ENCODE data around the gene CCND3. TPM values are rescaled to one million over a fixed set of nuclear protein-coding genes. Genes with fewer than 3 reads are reported as not detected.

Gene CCND3
- total RNA-seq, 8 experiments from 2014 or later: 10.3 to 32.6 (median 19.0) TPM

- Histone ChIP-seq H3K4me3 (peak overlapping the region; percentile 56 to 90 (median 63)), H3K27ac (peak overlapping the region in 1 of 2 donors; percentile 64), H3K4me1 (replicated peaks in 1 of 2) (peaks cover 17 to 26% of the 10 kb centered on the region in 2 donors)
- ATAC-seq (replicated peaks in 6 of 8): peak in 6 of 8 experiments; percentile 2 to 7 (median 4)
- in situ Hi-C loops (cut with MboI; ENCODE audit: low pct_unique_long_range_greater_than_20kb in 2 of 9, low sequenced_read_pairs in 9 of 9, unreplicated experiment in 9 of 9): loop anchor here in 2 of 9 experiments (25.0 kb wide), 1 partner anchor 96 kb away; no protein-coding TSS in a partner anchor
- 0 to 7% (median 0%) methylated on average over 3 to 12 of the region's 38 CpGs; no CpG with 5 or more reads in 5 of the 10 experiments for WGBS, 10 experiments
These were observed 789 bp downstream of the CCND3 start for GRCh38 chr6:41940759-41941279.

GRCh38 chr6:41939848-41940758, 1.5 kb downstream of the CCND3 start:
- Histone ChIP-seq H3K4me1 (replicated peaks in 1 of 2) (peaks cover 17 to 26% of the 10 kb centered on the region in 2 donors), H3K27ac (no peak overlapping the region), H3K4me3 (peak overlapping the region; percentile 56 to 90 (median 63))
- 0 to 80% (median 44%) methylated on average over 1 to 5 of the region's 27 CpGs; no CpG with 5 or more reads in 6 of the 10 experiments for WGBS, 10 experiments
- ATAC-seq (replicated peaks in 6 of 8): no peak
- in situ Hi-C loops (cut with MboI; ENCODE audit: low pct_unique_long_range_greater_than_20kb in 2 of 9, low sequenced_read_pairs in 9 of 9, unreplicated experiment in 9 of 9): loop anchor here in 3 of 9 experiments (10.0 to 25.0 kb wide), 2 partner anchors 97 to 105 kb away; no protein-coding TSS in a partner anchor

DNA sequence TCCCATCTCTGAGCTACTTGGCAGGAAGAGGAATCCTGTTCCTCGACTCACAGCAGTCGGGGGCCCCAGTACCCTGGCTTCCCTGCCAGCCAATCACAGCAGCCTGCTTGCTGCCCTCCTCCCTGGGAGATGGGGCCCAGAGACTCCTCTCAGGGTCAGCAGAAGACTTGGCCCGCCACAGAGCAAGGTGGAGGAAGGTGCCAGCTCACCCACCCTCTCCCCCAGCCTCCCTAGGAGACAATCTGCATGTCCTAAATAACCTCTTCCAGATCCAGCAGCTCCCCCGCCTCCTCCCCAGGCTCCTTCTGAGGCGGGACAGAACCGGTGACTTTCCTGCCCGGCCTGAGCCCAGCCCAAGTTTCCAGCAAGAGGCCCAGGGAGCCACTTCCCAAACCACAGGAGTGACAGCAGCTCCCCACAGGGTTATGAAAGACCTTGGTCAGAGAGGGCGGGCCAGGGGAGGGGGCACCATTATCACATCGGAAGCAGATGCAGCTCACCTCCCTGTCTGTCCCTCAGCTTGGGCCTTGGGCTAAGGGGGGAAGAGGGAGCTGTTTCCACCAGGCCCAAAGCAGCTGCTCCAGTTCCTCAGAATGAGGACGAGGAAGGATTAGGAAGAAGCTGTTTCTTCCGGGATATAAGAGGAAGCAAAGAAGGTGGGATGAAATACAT, 2.3 kb downstream of the CCND3 start:
- no peak overlapping the region for H3K27ac ChIP-seq
- 0 to 54% (median 11%) methylated on average over 1 to 4 of the region's 11 CpGs; no CpG with 5 or more reads in 7 of the 10 experiments for WGBS, 10 experiments
- H3K4me3 ChIP-seq: peak overlapping the region in 2 of 5 donors; percentile 4 to 63
- peak in 3 of 8 experiments; percentile 0 to 17 (median 6) for ATAC-seq (replicated peaks in 6 of 8)
- in situ Hi-C loops (cut with MboI; ENCODE audit: low pct_unique_long_range_greater_than_20kb in 2 of 9, low sequenced_read_pairs in 9 of 9, unreplicated experiment in 9 of 9): loop anchor here in 3 of 9 experiments (10.0 to 25.0 kb wide), 2 partner anchors 98 to 105 kb away; no protein-coding TSS in a partner anchor
- H3K4me1 ChIP-seq (replicated peaks in 1 of 2): peaks cover 17 to 26% of the 10 kb centered on the region in 2 donors

GRCh38 chr6:41938590-41939175, 2.9 kb downstream of the CCND3 start:
- peaks cover 17 to 26% of the 10 kb centered on the region in 2 donors for H3K4me1 ChIP-seq (replicated peaks in 1 of 2)
- no peak for ATAC-seq (replicated peaks in 6 of 8)
- no peak overlapping the region for H3K27ac ChIP-seq
- 60 to 67% methylated on average over 1 of the region's 5 CpGs; no CpG with 5 or more reads in 8 of the 10 experiments for WGBS, 10 experiments
- in situ Hi-C loops (cut with MboI; ENCODE audit: low pct_unique_long_range_greater_than_20kb in 2 of 9, low sequenced_read_pairs in 9 of 9, unreplicated experiment in 9 of 9): loop anchor here in 3 of 9 experiments (10.0 to 25.0 kb wide), 2 partner anchors 99 to 106 kb away; no protein-coding TSS in a partner anchor
- H3K4me3 ChIP-seq: no peak overlapping the region

- peaks cover 17 to 26% of the 10 kb centered on the region in 2 donors for H3K4me1 ChIP-seq (replicated peaks in 1 of 2)
- no peak overlapping the region for H3K27ac ChIP-seq
- WGBS, 10 experiments: 40 to 90% (median 81%) methylated on average over 2 to 3 of the region's 4 CpGs; no CpG with 5 or more reads in 7 of the 10 experiments
- no peak overlapping the region for H3K4me3 ChIP-seq
- in situ Hi-C loops (cut with MboI; ENCODE audit: low pct_unique_long_range_greater_than_20kb in 2 of 9, low sequenced_read_pairs in 9 of 9, unreplicated experiment in 9 of 9): loop anchor here in 3 of 9 experiments (10.0 to 25.0 kb wide), 2 partner anchors 99 to 107 kb away; no protein-coding TSS in a partner anchor
- peak in 1 of 8 experiments; percentile 0 for ATAC-seq (replicated peaks in 6 of 8)
These were observed 3.6 kb downstream of the CCND3 start for GRCh38 chr6:41937861-41938574.

DNA sequence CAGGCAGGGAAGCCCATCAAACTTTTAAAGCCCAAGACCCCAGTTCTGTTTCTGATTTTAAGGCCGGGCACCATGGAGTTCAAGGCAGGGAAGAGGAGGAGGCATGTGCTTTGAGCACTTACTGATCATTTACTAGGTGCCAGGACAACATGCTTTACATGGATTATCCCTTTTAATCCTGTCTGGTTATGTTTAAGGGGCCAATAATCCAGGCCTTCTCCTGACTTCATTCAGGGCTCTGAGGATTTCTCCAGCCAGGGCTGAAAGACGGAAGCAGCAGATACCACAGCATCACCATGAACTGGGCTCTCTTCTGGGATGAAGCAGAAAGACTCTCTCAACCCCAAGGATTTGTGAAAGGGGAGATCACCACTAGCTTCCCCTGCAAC, 4.1 kb downstream of the CCND3 start:
- ATAC-seq (replicated peaks in 6 of 8): no peak

GRCh38 chr6:41936073-41936837, 5.4 kb downstream of the CCND3 start:
- 0 to 80% (median 62%) methylated on average over 1 to 10 of the region's 10 CpGs; no CpG with 5 or more reads in 5 of the 10 experiments for WGBS, 10 experiments
- H3K27ac ChIP-seq: no peak overlapping the region
- peak; percentile 20 to 66 (median 40) for ATAC-seq (replicated peaks in 6 of 8)
- H3K4me3 ChIP-seq: no peak overlapping the region
- H3K4me1 ChIP-seq (replicated peaks in 1 of 2): peaks cover 13 to 21% of the 10 kb centered on the region in 2 donors
- in situ Hi-C loops (cut with MboI; ENCODE audit: low pct_unique_long_range_greater_than_20kb in 2 of 9, low sequenced_read_pairs in 9 of 9, unreplicated experiment in 9 of 9): loop anchor here in 3 of 9 experiments (10.0 to 25.0 kb wide), 2 partner anchors 101 to 109 kb away; no protein-coding TSS in a partner anchor

More for the DNA sequence above, 4.1 kb downstream of the CCND3 start:
- in situ Hi-C loops (cut with MboI; ENCODE audit: low pct_unique_long_range_greater_than_20kb in 2 of 9, low sequenced_read_pairs in 9 of 9, unreplicated experiment in 9 of 9): loop anchor here in 3 of 9 experiments (10.0 to 25.0 kb wide), 2 partner anchors 100 to 107 kb away; no protein-coding TSS in a partner anchor
- WGBS, 10 experiments: 67 to 100% (median 94%) methylated on average over 1 to 2 of the region's 2 CpGs; no CpG with 5 or more reads in 4 of the 10 experiments
- no peak overlapping the region for H3K27ac ChIP-seq
- H3K4me1 ChIP-seq (replicated peaks in 1 of 2): peaks cover 16 to 25% of the 10 kb centered on the region in 2 donors
- H3K4me3 ChIP-seq: no peak overlapping the region

DNA sequence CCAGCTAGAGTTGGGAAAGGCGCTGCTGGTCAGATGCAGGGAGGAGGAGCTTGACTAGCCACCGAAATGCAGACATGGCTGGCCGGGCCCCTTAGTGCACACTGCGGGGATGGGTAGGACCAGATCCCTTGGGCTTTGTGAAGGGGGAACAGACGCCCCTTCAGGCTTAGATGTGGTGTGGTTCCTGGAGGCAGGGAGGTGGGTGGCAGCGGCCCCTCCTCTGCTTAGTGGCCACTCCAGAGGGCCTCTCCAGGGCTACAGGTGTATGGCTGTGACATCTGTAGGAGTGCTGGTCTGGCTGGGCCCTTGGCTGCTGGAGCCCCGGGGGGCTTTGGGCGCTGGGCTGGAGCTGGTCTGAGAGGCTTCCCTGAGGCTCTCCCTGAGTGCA, 5.9 kb downstream of the CCND3 start:
- H3K27ac ChIP-seq: no peak overlapping the region
- no peak overlapping the region for H3K4me3 ChIP-seq
- no peak for ATAC-seq (replicated peaks in 6 of 8)
- in situ Hi-C loops (cut with MboI; ENCODE audit: low pct_unique_long_range_greater_than_20kb in 2 of 9, low sequenced_read_pairs in 9 of 9, unreplicated experiment in 9 of 9): loop anchor here in 3 of 9 experiments (10.0 to 25.0 kb wide), 2 partner anchors 102 to 109 kb away; no protein-coding TSS in a partner anchor
- peaks cover 13 to 21% of the 10 kb centered on the region in 2 donors for H3K4me1 ChIP-seq (replicated peaks in 1 of 2)
- WGBS, 10 experiments: 84% methylated on average over 3 of the region's 8 CpGs; no CpG with 5 or more reads in 9 of the 10 experiments

GRCh38 chr6:41935193-41935574, 6.4 kb downstream of the CCND3 start:
- Histone ChIP-seq H3K4me1 (replicated peaks in 1 of 2) (peaks cover 10 to 18% of the 10 kb centered on the region in 2 donors), H3K27ac (no peak overlapping the region), H3K4me3 (no peak overlapping the region)
- no peak for ATAC-seq (replicated peaks in 6 of 8)
- WGBS, 10 experiments: 71 to 100% methylated on average over 1 of the region's 1 CpG; no CpG with 5 or more reads in 8 of the 10 experiments
- in situ Hi-C loops (cut with MboI; ENCODE audit: low pct_unique_long_range_greater_than_20kb in 2 of 9, low sequenced_read_pairs in 9 of 9, unreplicated experiment in 9 of 9): loop anchor here in 3 of 9 experiments (10.0 to 25.0 kb wide), 2 partner anchors 102 to 110 kb away; no protein-coding TSS in a partner anchor

- Histone ChIP-seq H3K4me1 (replicated peaks in 1 of 2) (peaks cover 4 to 12% of the 10 kb centered on the region in 2 donors), H3K4me3 (no peak overlapping the region), H3K27ac (no peak overlapping the region)
- no peak for ATAC-seq (replicated peaks in 6 of 8)
- in situ Hi-C loops (cut with MboI; ENCODE audit: low pct_unique_long_range_greater_than_20kb in 2 of 9, low sequenced_read_pairs in 9 of 9, unreplicated experiment in 9 of 9): loop anchor here in 3 of 9 experiments (10.0 to 25.0 kb wide), 2 partner anchors 103 to 110 kb away; no protein-coding TSS in a partner anchor
- 85 to 100% (median 96%) methylated on average over 1 to 7 of the region's 7 CpGs; no CpG with 5 or more reads in 2 of the 10 experiments for WGBS, 10 experiments
These were observed 7.1 kb downstream of the CCND3 start for GRCh38 chr6:41934278-41935192.
